Urothelium cell line (cell line): ENCODE results near the gene WBP2NL.
"Not testable (repeated sequence)": the region's sequence is repeated elsewhere in the genome, so short reads cannot be mapped to it uniquely, and the experiment has no call there.

Experiments
- DNase-seq: peaks from one replicate; pipeline ENCODE4 v3.0.0; 2011; ENCODE audit warnings: low spot score, mixed read lengths
- FAIRE-seq: peaks from 2 replicates; lab custom pipeline; 2011; peaks lifted over from hg19 to GRCh38; lab: Jason Lieb, UNC

WBP2NL gene

GRCh38 chr22:41998361-41999261 is at the start of gene WBP2NL:
WBP2NL (plus strand) TSS chr22:41998788; CDS start chr22:41998819, 31 bp downstream.
- FAIRE-seq (peak; percentile 94), DNase-seq (peak; percentile 95)

GRCh38 chr22:41948928-41949296 is 49.7 kb upstream of the WBP2NL start:
- not testable (repeated sequence) for FAIRE-seq, DNase-seq

DNA sequence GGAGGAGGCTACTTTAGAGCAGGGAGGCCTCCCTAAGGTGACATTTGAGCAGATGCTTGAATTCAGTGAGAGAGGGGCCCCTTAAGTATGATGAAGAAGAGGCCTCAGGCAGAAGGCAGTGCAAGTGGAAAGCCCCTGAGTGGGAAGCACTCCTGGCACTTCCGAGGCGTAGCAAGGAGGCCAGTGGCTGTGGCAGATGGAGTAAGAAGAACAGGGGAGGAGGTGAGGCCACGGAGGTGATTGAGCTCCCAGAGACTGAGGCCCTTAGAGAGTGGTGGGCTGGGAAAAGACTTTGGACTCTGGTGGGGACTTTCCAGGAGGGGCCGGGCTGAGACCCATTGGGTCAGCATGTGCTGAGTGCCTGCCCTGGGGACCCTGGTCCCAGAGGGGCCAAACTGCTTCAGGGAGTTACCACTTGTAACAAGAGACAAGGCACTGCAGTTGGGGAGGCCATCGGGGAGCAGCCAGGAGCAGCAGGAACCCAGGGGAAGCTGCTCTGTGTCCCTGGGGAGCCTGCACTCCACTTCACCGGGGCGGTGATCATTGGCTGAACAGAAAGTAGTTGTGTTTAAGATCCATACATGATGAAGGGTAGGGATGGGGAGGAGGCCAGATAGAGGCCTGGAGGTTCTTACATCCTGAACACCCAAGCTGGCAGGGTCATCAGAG is 49.2 kb upstream of the WBP2NL start:
- FAIRE-seq, result no peak
- DNase-seq, result no peak

DNA sequence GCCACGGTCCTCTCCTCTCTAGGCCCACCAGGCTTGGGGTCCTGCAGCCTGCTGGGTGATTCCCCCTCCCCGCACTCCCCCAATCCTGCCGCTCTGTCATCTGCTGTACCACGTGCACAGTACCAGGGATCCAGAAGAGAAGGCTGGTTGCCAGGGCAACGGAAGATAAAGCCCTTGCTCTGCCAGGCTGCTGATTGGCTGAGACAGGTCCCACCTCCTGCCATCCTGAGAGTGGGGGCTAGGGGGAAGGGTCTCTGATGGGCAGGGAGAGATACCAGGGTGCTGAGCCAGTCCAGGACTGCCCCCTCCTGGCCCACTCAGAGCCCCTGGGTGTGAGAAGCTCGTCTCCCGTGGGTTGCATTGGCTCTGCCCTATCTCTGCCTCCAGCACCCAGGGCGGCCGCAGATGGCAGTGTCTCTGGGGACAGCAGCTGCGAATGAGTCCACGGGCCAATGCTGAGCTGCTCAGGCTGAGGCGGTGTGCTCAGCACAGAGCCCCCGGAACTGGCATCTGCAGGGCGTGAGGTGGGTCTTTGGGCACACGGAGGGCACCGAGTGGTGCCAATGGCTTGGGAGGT is 46.6 kb upstream of the WBP2NL start, which contains the start of gene SMIM45:
TSS of gene SMIM45 (plus strand) at position 253 of the 577 bp plus-strand sequence.
- DNase-seq (no peak), FAIRE-seq (no peak)

DNA sequence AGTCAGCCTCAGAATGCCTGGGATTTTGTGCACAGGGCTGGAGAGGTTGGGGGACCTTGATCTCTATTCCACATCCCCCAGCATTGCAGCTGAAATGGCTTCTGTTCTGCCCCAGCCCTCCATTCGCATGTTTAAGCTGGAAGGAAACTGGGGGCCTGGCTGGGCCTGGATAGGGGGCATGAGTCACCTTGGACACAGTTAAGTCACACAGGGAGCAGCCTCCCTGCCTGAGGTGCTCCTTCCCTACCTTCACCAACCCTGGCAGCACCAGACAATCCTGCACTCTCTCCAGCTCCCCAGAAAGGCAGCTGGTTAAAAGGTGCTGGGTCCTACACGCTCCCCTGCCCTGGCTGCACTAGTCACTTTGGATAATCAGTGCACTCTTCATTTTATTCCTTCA is 45.9 kb upstream of the WBP2NL start:
- no peak for FAIRE-seq
- DNase-seq, result no peak

GRCh38 chr22:41957941-41958556 is 40.5 kb upstream of the WBP2NL start:
- DNase-seq (no peak), FAIRE-seq (no peak)

DNA sequence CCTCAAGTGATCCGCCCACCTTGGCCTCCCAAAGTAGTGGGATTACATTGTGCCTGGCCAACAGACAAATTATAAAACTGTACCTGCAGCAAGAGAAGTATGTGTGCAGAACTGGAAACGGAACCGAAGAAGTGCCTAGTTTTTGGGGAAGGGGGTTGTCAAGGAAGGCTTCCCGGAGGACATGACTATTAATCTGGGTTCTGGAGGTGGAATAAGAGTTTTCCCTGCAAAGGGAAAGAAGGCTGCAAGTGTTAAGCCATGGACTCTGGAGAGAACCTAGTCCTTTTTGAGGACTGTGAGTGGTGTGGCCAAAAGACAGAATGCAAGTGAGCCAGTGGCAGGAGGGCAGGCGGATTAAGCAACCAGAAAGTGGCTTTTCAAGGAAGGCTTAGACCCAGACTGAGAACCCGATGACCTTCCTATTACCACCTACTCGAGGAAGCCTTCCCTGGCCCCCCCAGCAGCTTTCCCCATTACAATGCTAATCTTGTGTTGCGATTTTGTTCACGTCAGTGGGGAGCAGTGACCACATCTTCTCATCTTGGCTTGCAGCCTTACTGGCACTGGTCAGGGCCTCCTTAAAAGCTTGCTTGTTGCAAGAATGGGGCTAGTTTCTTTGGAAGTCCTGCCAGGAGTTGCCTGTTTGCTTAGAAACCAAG is 35.0 kb upstream of the WBP2NL start:
- no peak for DNase-seq
- no peak for FAIRE-seq

DNA sequence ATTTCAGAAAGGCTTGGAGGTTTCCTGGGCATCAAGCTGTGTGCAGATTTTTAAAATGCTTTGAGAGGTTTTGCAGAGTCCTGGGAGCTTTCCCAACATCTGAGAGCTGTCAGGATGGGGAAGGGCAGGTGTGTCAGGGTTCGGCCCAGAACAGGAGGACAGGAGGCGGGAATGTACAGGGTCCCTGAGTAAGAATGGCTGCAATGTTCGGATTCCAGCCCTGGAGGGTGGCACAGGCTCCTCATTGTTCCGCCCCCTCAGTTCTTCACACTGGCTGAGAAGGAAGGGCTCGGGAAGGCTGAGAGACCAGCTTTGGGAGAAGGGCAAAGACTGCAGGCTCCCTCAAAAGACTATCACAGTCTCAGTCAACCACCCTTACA is 34.5 kb upstream of the WBP2NL start:
- DNase-seq (no peak), FAIRE-seq (no peak)

GRCh38 chr22:41966225-41966606 is 32.4 kb upstream of the WBP2NL start:
- no peak for DNase-seq
- no peak for FAIRE-seq

GRCh38 chr22:41966607-41967240 is 31.9 kb upstream of the WBP2NL start:
- DNase-seq (no peak), FAIRE-seq (no peak)

- DNase-seq, result no peak
- FAIRE-seq, result no peak
Observed at GRCh38 chr22:41968601-41969000, 30.0 kb upstream of the WBP2NL start.

- no peak for FAIRE-seq
- no peak for DNase-seq
Observed at GRCh38 chr22:41969110-41969646, 29.4 kb upstream of the WBP2NL start, which contains the start of gene SEPTIN3. SEPTIN3 (plus strand) TSS chr22:41969443; CDS start chr22:41971493, 2,050 bp downstream.

DNA sequence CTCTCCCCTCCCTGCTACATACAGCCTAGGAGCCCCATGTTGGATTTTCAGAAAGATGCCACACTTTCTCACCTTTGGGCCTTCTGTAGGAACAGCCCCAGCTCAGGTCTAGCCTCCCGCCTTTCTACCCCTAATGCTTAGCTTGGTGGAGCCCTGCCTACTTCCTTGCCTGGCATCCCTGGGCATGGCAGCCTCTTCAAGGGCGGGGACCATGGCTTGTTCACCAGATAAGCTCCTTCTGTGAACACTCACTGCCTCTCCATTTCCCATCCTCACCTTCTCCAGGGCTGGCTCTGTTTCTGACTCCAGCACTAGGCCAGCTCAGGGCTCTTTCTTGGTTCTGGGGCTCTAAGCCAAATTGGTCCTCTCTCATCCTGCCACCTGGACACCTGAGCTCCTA is 28.0 kb upstream of the WBP2NL start:
- FAIRE-seq (no peak), DNase-seq (no peak)

- FAIRE-seq (no peak), DNase-seq (no peak)
Observed at GRCh38 chr22:41971431-41971830, 27.2 kb upstream of the WBP2NL start.

- DNase-seq (no peak), FAIRE-seq (no peak)
Observed at GRCh38 chr22:41974691-41975290, 23.8 kb upstream of the WBP2NL start.

GRCh38 chr22:41975299-41976069 is 23.1 kb upstream of the WBP2NL start:
- no peak for DNase-seq
- peak; percentile 74 for FAIRE-seq

GRCh38 chr22:41976070-41976901 is 22.3 kb upstream of the WBP2NL start:
- FAIRE-seq (peak; percentile 70), DNase-seq (peak; percentile 82)
